ENCODE measurements around the gene PLEKHH2.

Gene PLEKHH2

DNA sequence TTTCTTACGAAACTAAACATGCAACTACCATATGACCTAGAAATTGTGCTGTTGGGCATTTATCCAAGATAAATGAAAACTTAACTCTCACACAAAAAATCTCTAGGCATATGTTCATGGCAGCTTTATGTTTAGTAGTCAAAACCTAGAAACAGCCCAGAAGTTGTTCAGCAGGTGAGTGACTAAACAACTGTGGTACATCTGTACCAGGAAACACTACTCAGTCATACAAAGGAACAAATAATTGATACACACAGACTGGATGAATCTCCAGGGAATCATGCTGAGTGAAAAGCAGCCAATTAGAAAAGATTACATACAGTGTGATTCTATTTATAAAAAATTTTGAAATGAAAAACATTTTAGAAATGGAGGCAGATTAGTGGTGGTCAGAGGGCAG lies 166.1 kb downstream of the PLEKHH2 start:
- Histone ChIP-seq H4K20me1 (ENCODE audit: control insufficient read depth, insufficient read depth, low read depth, low read length) (no peaks in the 10 kb centered on the region), H3K4me3 (ENCODE audit: low read length) (no peak overlapping the region), H3K79me2 (ENCODE audit: control insufficient read depth, low read length) (no peaks in the 10 kb centered on the region), H3K9me3 (ENCODE audit: control insufficient read depth, insufficient read depth, low read length) (no peaks in the 10 kb centered on the region), H3K36me3 (ENCODE audit: control insufficient read depth, low read length) (no peaks in the 10 kb centered on the region), H3K4me1 (ENCODE audit: control insufficient read depth, low read length) (no peaks in the 10 kb centered on the region), H3K27me3 (ENCODE audit: control insufficient read depth, low read length) (no peaks in the 10 kb centered on the region), H3K9me2 (replicated peaks; ENCODE audit: control insufficient read depth, low read length) (no peaks in the 10 kb centered on the region), H3F3A (ENCODE audit: control insufficient read depth, insufficient read depth) (no peaks in the 10 kb centered on the region), H3K27ac (ENCODE audit: low read depth, low read length) (no peak overlapping the region), H3K4me2 (ENCODE audit: low read length) (no peak overlapping the region)
- no peak for TF ChIP-seq EZH2phosphoT487 (IDR thresholded peaks at IDR 0.05; ENCODE audit: borderline replicate concordance, low read length)
- TF ChIP-seq, protein P1, sequence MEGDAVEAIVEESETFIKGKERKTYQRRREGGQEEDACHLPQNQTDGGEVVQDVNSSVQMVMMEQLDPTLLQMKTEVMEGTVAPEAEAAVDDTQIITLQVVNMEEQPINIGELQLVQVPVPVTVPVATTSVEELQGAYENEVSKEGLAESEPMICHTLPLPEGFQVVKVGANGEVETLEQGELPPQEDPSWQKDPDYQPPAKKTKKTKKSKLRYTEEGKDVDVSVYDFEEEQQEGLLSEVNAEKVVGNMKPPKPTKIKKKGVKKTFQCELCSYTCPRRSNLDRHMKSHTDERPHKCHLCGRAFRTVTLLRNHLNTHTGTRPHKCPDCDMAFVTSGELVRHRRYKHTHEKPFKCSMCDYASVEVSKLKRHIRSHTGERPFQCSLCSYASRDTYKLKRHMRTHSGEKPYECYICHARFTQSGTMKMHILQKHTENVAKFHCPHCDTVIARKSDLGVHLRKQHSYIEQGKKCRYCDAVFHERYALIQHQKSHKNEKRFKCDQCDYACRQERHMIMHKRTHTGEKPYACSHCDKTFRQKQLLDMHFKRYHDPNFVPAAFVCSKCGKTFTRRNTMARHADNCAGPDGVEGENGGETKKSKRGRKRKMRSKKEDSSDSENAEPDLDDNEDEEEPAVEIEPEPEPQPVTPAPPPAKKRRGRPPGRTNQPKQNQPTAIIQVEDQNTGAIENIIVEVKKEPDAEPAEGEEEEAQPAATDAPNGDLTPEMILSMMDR (IDR thresholded peaks at IDR 0.05; ENCODE audit: low read depth, low read length, poor library complexity, severe bottlenecking) = no peak

DNA sequence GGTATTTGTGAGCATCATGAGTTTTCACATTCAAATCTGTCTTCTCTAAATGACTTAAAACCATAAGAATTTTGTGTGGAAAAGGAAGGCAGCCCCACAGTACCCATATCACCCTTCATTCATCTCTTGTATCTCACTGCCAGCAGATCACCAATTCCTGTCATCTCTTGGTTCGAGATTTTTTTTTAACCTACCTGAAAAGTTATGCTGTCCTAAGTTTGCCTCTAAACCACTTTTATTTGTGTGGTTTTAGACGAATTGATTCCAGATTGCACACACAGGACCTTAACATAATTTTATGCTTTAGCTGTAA lies 169.6 kb downstream of the PLEKHH2 start:
- H3K4me2 ChIP-seq (ENCODE audit: low read length) = no peak overlapping the region
- no peaks in the 10 kb centered on the region for H3K9me3 ChIP-seq (ENCODE audit: control insufficient read depth, insufficient read depth, low read length)
- H3K27me3 ChIP-seq (ENCODE audit: control insufficient read depth, low read length) = no peaks in the 10 kb centered on the region
- H3K4me3 ChIP-seq (ENCODE audit: low read length) = no peak overlapping the region
- no peaks in the 10 kb centered on the region for H3K79me2 ChIP-seq (ENCODE audit: control insufficient read depth, low read length)
- H3K36me3 ChIP-seq (ENCODE audit: control insufficient read depth, low read length) = no peaks in the 10 kb centered on the region
- no peak overlapping the region for H3K27ac ChIP-seq (ENCODE audit: low read depth, low read length)
- no peaks in the 10 kb centered on the region for H3F3A ChIP-seq (ENCODE audit: control insufficient read depth, insufficient read depth)
- H4K20me1 ChIP-seq (ENCODE audit: control insufficient read depth, insufficient read depth, low read depth, low read length) = no peaks in the 10 kb centered on the region
- no peaks in the 10 kb centered on the region for H3K4me1 ChIP-seq (ENCODE audit: control insufficient read depth, low read length)
- no peaks in the 10 kb centered on the region for H3K9me2 ChIP-seq (replicated peaks; ENCODE audit: control insufficient read depth, low read length)
- TF ChIP-seq, protein P1 (IDR thresholded peaks at IDR 0.05; ENCODE audit: low read depth, low read length, poor library complexity, severe bottlenecking) = no peak
- no peak for TF ChIP-seq EZH2phosphoT487 (IDR thresholded peaks at IDR 0.05; ENCODE audit: borderline replicate concordance, low read length)

DNA sequence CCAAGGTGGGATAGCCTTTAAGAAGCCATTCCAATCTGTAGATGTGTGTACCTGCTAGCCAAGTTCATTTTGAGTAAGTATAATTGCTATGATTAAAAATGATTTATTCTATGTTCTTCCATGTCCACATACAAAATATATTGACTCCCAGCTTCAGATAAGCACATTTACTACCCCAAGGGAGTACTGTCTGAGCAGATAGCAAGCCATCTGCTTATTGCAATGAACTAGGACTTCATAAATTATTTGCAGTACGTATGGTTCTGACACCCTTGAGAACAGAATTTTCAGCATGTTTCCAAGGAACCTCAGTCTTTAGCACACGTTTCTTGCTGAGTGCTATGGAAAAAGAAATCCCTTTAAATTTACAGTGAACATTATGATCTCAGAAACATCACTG lies 173.4 kb downstream of the PLEKHH2 start:
- Histone ChIP-seq H3K27me3 (ENCODE audit: control insufficient read depth, low read length) (no peaks in the 10 kb centered on the region), H3K79me2 (ENCODE audit: control insufficient read depth, low read length) (no peaks in the 10 kb centered on the region), H3K4me2 (ENCODE audit: low read length) (no peak overlapping the region), H3K27ac (ENCODE audit: low read depth, low read length) (no peak overlapping the region), H3K4me1 (ENCODE audit: control insufficient read depth, low read length) (no peaks in the 10 kb centered on the region), H3K4me3 (ENCODE audit: low read length) (no peak overlapping the region), H3K9me2 (replicated peaks; ENCODE audit: control insufficient read depth, low read length) (no peaks in the 10 kb centered on the region), H3K36me3 (ENCODE audit: control insufficient read depth, low read length) (no peaks in the 10 kb centered on the region), H3K9me3 (ENCODE audit: control insufficient read depth, insufficient read depth, low read length) (no peaks in the 10 kb centered on the region), H3F3A (ENCODE audit: control insufficient read depth, insufficient read depth) (no peaks in the 10 kb centered on the region), H4K20me1 (ENCODE audit: control insufficient read depth, insufficient read depth, low read depth, low read length) (no peaks in the 10 kb centered on the region)
- TF ChIP-seq, protein P1 (IDR thresholded peaks at IDR 0.05; ENCODE audit: low read depth, low read length, poor library complexity, severe bottlenecking) = no peak
- no peak for TF ChIP-seq EZH2phosphoT487 (IDR thresholded peaks at IDR 0.05; ENCODE audit: borderline replicate concordance, low read length)

DNA sequence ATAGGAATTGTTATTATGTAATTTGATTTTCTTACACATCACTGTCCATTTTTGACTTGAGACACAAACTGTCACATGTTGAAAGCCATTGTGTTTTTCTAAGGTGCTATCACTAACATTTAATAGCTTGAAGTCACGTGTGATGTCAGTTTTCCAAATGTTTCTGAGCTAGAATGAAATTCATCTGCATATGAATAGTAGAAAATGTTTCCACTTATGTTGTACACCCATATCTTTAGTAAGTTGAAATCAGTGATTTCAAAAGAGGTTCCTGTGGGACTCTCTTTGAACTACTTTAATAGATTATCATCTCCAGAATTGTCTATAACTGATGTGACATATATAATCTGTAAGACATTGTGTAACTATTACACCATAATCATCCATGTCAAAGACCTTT lies 173.8 kb downstream of the PLEKHH2 start:
- Histone ChIP-seq H3K9me2 (replicated peaks; ENCODE audit: control insufficient read depth, low read length) (no peaks in the 10 kb centered on the region), H3K4me1 (ENCODE audit: control insufficient read depth, low read length) (no peaks in the 10 kb centered on the region), H4K20me1 (ENCODE audit: control insufficient read depth, insufficient read depth, low read depth, low read length) (no peaks in the 10 kb centered on the region), H3K4me2 (ENCODE audit: low read length) (no peak overlapping the region), H3K36me3 (ENCODE audit: control insufficient read depth, low read length) (no peaks in the 10 kb centered on the region), H3K4me3 (ENCODE audit: low read length) (no peak overlapping the region), H3K9me3 (ENCODE audit: control insufficient read depth, insufficient read depth, low read length) (no peaks in the 10 kb centered on the region), H3K27me3 (ENCODE audit: control insufficient read depth, low read length) (no peaks in the 10 kb centered on the region), H3K79me2 (ENCODE audit: control insufficient read depth, low read length) (no peaks in the 10 kb centered on the region), H3K27ac (ENCODE audit: low read depth, low read length) (no peak overlapping the region), H3F3A (ENCODE audit: control insufficient read depth, insufficient read depth) (no peaks in the 10 kb centered on the region)
- TF ChIP-seq, protein P1 (IDR thresholded peaks at IDR 0.05; ENCODE audit: low read depth, low read length, poor library complexity, severe bottlenecking) = no peak
- TF ChIP-seq EZH2phosphoT487 (IDR thresholded peaks at IDR 0.05; ENCODE audit: borderline replicate concordance, low read length) = no peak
